Liver (tissue), 9 donors: ENCODE data around the gene ITIH5. TPM values are rescaled to one million over a fixed set of nuclear protein-coding genes. Genes with fewer than 3 reads are reported as not detected.

Experiments
- DNase-seq: peaks from one replicate; pipeline ENCODE4 v3.0.0-alpha.2; 2017; ENCODE audit warnings: low spot score
- H3K27ac ChIP-seq, 2 donors: one replicate each; pipeline ENCODE4 v1.7.0; 2013; ENCODE audit warnings: inconsistent platforms in 2 of 2, low read length in 2 of 2, control low read depth in 1 of 2, low read depth in 1 of 2, mild to moderate bottlenecking in 1 of 2
- H3K27me3 ChIP-seq, 4 donors: one replicate each; pipeline versions ENCODE4 v1.6.1 to v1.7.0; 2013; ENCODE audit warnings: low read length in 3 of 4, inconsistent platforms in 1 of 4, mild to moderate bottlenecking in 1 of 4, moderate library complexity in 1 of 4; ENCODE audit not compliant: control insufficient read depth in 4 of 4, insufficient read depth in 4 of 4
- H3K36me3 ChIP-seq, 4 donors: one replicate each; pipeline versions ENCODE4 v1.6.1 to v1.7.0; 2013; ENCODE audit warnings: low read length in 3 of 4, mild to moderate bottlenecking in 3 of 4, low read depth in 1 of 4, moderate library complexity in 1 of 4; ENCODE audit not compliant: control insufficient read depth in 4 of 4, insufficient read depth in 3 of 4
- H3K4me1 ChIP-seq, 4 donors: one replicate each; pipeline versions ENCODE4 v1.6.1 to v1.7.0; 2013; ENCODE audit warnings: low read length in 3 of 4, mild to moderate bottlenecking in 3 of 4, moderate library complexity in 1 of 4; ENCODE audit not compliant: control insufficient read depth in 4 of 4, insufficient read depth in 4 of 4
- H3K4me3 ChIP-seq, 3 donors: one replicate each; pipeline versions ENCODE4 v1.6.1 to v1.7.0; 2013; ENCODE audit warnings: low read length in 3 of 3, control low read depth in 1 of 3, low read depth in 1 of 3, mild to moderate bottlenecking in 1 of 3
- H3K9ac ChIP-seq, 2 donors: one replicate each; pipeline ENCODE4 v1.7.0; 2013; ENCODE audit warnings: low read length in 2 of 2, mild to moderate bottlenecking in 2 of 2, moderate library complexity in 2 of 2, control low read depth in 1 of 2, low read depth in 1 of 2
- H3K9me3 ChIP-seq, 4 donors: one replicate each; pipeline versions ENCODE4 v1.6.1 to v1.7.0; 2013; ENCODE audit warnings: low read length in 3 of 4; ENCODE audit not compliant: control insufficient read depth in 4 of 4
- EGR1 ChIP-seq, 2 donors: IDR thresholded peaks; 2 replicates each; pipeline ENCODE4 v1.6.1; 2016 to 2018; ENCODE audit warnings: antibody characterized with exemption in 2 of 2, low read depth in 2 of 2
- FOXA1 ChIP-seq: IDR thresholded peaks from 2 replicates; pipeline ENCODE4 v1.6.1; 2016; ENCODE audit warnings: antibody characterized with exemption
- FOXA2 ChIP-seq: IDR thresholded peaks from 2 replicates; pipeline ENCODE4 v1.6.1; 2016; ENCODE audit warnings: antibody characterized with exemption
- GABPA ChIP-seq, 2 donors: IDR thresholded peaks in 1 of 2; conservative IDR thresholded peaks in 1 of 2; 2 replicates each; pipeline ENCODE4 v1.6.1; 2016; ENCODE audit warnings: antibody characterized with exemption in 2 of 2, mild to moderate bottlenecking in 1 of 2, moderate library complexity in 1 of 2
- HNF4A ChIP-seq, 2 donors: conservative IDR thresholded peaks; 2 replicates each; pipeline ENCODE4 v1.6.1; 2016; ENCODE audit warnings: antibody characterized with exemption in 2 of 2, mild to moderate bottlenecking in 2 of 2
- JUND ChIP-seq, 2 donors: IDR thresholded peaks; 2 replicates each; pipeline ENCODE4 v1.6.1; 2016; ENCODE audit warnings: antibody characterized with exemption in 2 of 2
- NR2F2 ChIP-seq: IDR thresholded peaks from 2 replicates; pipeline ENCODE4 v1.6.1; 2016; ENCODE audit warnings: antibody characterized with exemption
- RAD21 ChIP-seq, 2 donors: IDR thresholded peaks; 2 replicates each; pipeline ENCODE4 v1.6.1; 2016; ENCODE audit warnings: antibody characterized with exemption in 2 of 2, mild to moderate bottlenecking in 2 of 2
- RXRA ChIP-seq, 2 donors: IDR thresholded peaks; 2 replicates each; pipeline ENCODE4 v1.6.1; 2017 to 2018; ENCODE audit warnings: antibody characterized with exemption in 2 of 2, mild to moderate bottlenecking in 1 of 2
- ZBTB33 ChIP-seq: IDR thresholded peaks from 2 replicates; pipeline ENCODE4 v1.6.1; 2016; ENCODE audit warnings: antibody characterized with exemption
- WGBS: extraction: QIAGEN DNeasy Blood & Tissue Kit; methylation state at CpG from one replicate; pipeline ENCODE4 v1.1.7; 2013; 5-methylcytosine and 5-hydroxymethylcytosine counted together
- polyA plus RNA-seq, 2 donors: library from polyadenylated mRNA; stranded (reverse) in 1 of 2; unstranded in 1 of 2; fragments of 200-250 nt in 1 of 2; fragments of >200 nt in 1 of 2; fragmentation: Nextera tagmentation in 1 of 2; extraction: Ambion mirVana in 1 of 2; gene quantifications; one replicate each; pipeline versions ENCODE4 v1.2.1 to v1.2.3, GENCODE V29; 2013 to 2015
- total RNA-seq, 2 donors: library from RNA; depleted of rRNA; stranded (reverse); fragments of >200 nt; gene quantifications; one replicate each; pipeline ENCODE4 v1.2.3, GENCODE V29; 2014
- TF ChIP-seq, protein P1 (sequence below): IDR thresholded peaks from 2 replicates; pipeline ENCODE4 v1.6.1; 2016; ENCODE audit warnings: antibody characterized with exemption, mild to moderate bottlenecking
- TF ChIP-seq, protein P2 (sequence below): fragments of 150-350 bp; IDR thresholded peaks from 2 replicates; pipeline ENCODE4 v1.5.1; 2017; ENCODE audit warnings: improper control_type of control experiment, low read depth, low read length; ENCODE audit not compliant: missing input control
- donor health status: healthy.
- donor health status: healthy.
- donor health status: healthy.
- donor health status: healthy.
- donor health status: healthy.

ITIH5 gene
- total and polyA plus RNA-seq, 4 donors, result 0.60 to 1.3 (median 0.98) TPM

GRCh38 chr10:7708832-7709231 is 42.1 kb upstream of the ITIH5 start:
- H3K27ac ChIP-seq, result no peak overlapping the region
- peaks cover 7 to 66% (median 43%) of the 10 kb centered on the region in 4 donors for H3K4me1 ChIP-seq
- DNase-seq, result no peak
- 93% methylated on average over 4 of the region's 4 CpGs for WGBS
- TF ChIP-seq, protein P1, sequence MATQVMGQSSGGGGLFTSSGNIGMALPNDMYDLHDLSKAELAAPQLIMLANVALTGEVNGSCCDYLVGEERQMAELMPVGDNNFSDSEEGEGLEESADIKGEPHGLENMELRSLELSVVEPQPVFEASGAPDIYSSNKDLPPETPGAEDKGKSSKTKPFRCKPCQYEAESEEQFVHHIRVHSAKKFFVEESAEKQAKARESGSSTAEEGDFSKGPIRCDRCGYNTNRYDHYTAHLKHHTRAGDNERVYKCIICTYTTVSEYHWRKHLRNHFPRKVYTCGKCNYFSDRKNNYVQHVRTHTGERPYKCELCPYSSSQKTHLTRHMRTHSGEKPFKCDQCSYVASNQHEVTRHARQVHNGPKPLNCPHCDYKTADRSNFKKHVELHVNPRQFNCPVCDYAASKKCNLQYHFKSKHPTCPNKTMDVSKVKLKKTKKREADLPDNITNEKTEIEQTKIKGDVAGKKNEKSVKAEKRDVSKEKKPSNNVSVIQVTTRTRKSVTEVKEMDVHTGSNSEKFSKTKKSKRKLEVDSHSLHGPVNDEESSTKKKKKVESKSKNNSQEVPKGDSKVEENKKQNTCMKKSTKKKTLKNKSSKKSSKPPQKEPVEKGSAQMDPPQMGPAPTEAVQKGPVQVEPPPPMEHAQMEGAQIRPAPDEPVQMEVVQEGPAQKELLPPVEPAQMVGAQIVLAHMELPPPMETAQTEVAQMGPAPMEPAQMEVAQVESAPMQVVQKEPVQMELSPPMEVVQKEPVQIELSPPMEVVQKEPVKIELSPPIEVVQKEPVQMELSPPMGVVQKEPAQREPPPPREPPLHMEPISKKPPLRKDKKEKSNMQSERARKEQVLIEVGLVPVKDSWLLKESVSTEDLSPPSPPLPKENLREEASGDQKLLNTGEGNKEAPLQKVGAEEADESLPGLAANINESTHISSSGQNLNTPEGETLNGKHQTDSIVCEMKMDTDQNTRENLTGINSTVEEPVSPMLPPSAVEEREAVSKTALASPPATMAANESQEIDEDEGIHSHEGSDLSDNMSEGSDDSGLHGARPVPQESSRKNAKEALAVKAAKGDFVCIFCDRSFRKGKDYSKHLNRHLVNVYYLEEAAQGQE, result no peak
- TF ChIP-seq FOXA1 (no peak), GABPA (IDR thresholded peaks at IDR 0.05 in 1 of 2, conservative IDR thresholded peaks at IDR 0.05 in 1 of 2) (no peak), HNF4A (conservative IDR thresholded peaks at IDR 0.05) (no peak), NR2F2 (no peak), EGR1 (IDR thresholded peaks at IDR 0.05; ENCODE audit: low read depth in 2 of 2) (no peak), RAD21 (IDR thresholded peaks at IDR 0.05) (no peak), FOXA2 (no peak), ZBTB33 (no peak)
- no peaks in the 10 kb centered on the region for H3K27me3 ChIP-seq
- H3K9me3 ChIP-seq, result no peaks in the 10 kb centered on the region
- H3K36me3 ChIP-seq, result peaks cover 3 to 29% (median 12%) of the 10 kb centered on the region in 4 donors
- no peak overlapping the region for H3K9ac ChIP-seq
- no peak overlapping the region for H3K4me3 ChIP-seq

DNA sequence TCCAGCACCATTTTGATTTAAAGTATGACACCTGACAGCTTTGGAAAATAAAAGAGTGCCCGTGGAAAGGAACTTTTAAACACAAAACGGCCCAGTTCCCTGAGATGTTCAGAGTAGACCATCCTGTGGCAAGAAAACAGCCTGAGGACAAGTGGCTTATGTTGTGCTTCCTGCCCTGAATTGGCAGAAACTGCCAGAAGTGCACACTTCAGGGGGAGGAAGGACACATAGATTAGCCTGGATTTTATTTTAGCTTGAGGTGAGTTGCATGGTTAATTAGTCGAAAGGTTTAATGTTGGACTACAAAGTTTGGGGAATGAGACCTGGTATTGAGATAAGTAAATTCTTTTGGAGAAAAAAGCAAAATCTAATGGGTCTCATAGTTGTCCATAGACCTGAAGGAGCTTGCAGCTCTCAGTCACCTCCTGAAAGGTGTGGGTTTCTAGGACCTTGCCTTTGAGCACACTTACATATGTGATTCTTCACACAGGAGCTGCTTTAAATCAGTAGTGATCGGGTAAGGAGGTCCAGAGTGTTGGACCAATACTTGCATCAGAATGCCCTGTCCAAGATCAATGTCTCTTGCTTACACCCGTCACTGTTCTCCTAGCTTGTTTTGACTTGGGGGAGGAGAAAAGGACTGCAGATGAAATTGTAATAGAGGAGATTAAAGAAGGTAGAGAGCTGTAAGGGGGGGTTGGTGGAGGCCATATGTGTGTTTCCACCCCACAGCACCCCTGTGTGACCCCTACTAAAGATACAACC is 41.3 kb upstream of the ITIH5 start:
- Histone ChIP-seq H3K27ac (peak overlapping the region; percentile 35 to 60), H3K9me3 (no peaks in the 10 kb centered on the region), H3K27me3 (no peaks in the 10 kb centered on the region), H3K36me3 (peaks cover 1 to 22% (median 9%) of the 10 kb centered on the region in 4 donors), H3K9ac (no peak overlapping the region), H3K4me3 (peak overlapping the region in 1 of 3 donors; percentile 24), H3K4me1 (peaks cover 7 to 63% (median 43%) of the 10 kb centered on the region in 4 donors)
- TF ChIP-seq HNF4A (conservative IDR thresholded peaks at IDR 0.05) (peak; percentile 31 to 58), JUND (IDR thresholded peaks at IDR 0.05) (no peak), RXRA (IDR thresholded peaks at IDR 0.05) (peak in 1 of 2 donors; percentile 29)
- TF ChIP-seq, protein P2, sequence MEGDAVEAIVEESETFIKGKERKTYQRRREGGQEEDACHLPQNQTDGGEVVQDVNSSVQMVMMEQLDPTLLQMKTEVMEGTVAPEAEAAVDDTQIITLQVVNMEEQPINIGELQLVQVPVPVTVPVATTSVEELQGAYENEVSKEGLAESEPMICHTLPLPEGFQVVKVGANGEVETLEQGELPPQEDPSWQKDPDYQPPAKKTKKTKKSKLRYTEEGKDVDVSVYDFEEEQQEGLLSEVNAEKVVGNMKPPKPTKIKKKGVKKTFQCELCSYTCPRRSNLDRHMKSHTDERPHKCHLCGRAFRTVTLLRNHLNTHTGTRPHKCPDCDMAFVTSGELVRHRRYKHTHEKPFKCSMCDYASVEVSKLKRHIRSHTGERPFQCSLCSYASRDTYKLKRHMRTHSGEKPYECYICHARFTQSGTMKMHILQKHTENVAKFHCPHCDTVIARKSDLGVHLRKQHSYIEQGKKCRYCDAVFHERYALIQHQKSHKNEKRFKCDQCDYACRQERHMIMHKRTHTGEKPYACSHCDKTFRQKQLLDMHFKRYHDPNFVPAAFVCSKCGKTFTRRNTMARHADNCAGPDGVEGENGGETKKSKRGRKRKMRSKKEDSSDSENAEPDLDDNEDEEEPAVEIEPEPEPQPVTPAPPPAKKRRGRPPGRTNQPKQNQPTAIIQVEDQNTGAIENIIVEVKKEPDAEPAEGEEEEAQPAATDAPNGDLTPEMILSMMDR, result no peak
- DNase-seq, result no peak
- WGBS, result 36% methylated on average over 5 of the region's 5 CpGs
